Liver (tissue), 9 donors: ENCODE results near the gene ETS1. TPM values are rescaled to one million over a fixed set of nuclear protein-coding genes. Genes with fewer than 3 reads are reported as not detected.

Experiments
- DNase-seq: peaks from one replicate; pipeline ENCODE4 v3.0.0-alpha.2; 2017; ENCODE audit warnings: low spot score
- H3K27ac ChIP-seq, 2 donors: one replicate each; pipeline ENCODE4 v1.7.0; 2013; ENCODE audit warnings: inconsistent platforms in 2 of 2, low read length in 2 of 2, control low read depth in 1 of 2, low read depth in 1 of 2, mild to moderate bottlenecking in 1 of 2
- H3K27me3 ChIP-seq, 4 donors: one replicate each; pipeline versions ENCODE4 v1.6.1 to v1.7.0; 2013; ENCODE audit warnings: low read length in 3 of 4, inconsistent platforms in 1 of 4, mild to moderate bottlenecking in 1 of 4, moderate library complexity in 1 of 4; ENCODE audit not compliant: control insufficient read depth in 4 of 4, insufficient read depth in 4 of 4
- H3K36me3 ChIP-seq, 4 donors: one replicate each; pipeline versions ENCODE4 v1.6.1 to v1.7.0; 2013; ENCODE audit warnings: low read length in 3 of 4, mild to moderate bottlenecking in 3 of 4, low read depth in 1 of 4, moderate library complexity in 1 of 4; ENCODE audit not compliant: control insufficient read depth in 4 of 4, insufficient read depth in 3 of 4
- H3K4me1 ChIP-seq, 4 donors: one replicate each; pipeline versions ENCODE4 v1.6.1 to v1.7.0; 2013; ENCODE audit warnings: low read length in 3 of 4, mild to moderate bottlenecking in 3 of 4, moderate library complexity in 1 of 4; ENCODE audit not compliant: control insufficient read depth in 4 of 4, insufficient read depth in 4 of 4
- H3K4me3 ChIP-seq, 3 donors: one replicate each; pipeline versions ENCODE4 v1.6.1 to v1.7.0; 2013; ENCODE audit warnings: low read length in 3 of 3, control low read depth in 1 of 3, low read depth in 1 of 3, mild to moderate bottlenecking in 1 of 3
- H3K9ac ChIP-seq, 2 donors: one replicate each; pipeline ENCODE4 v1.7.0; 2013; ENCODE audit warnings: low read length in 2 of 2, mild to moderate bottlenecking in 2 of 2, moderate library complexity in 2 of 2, control low read depth in 1 of 2, low read depth in 1 of 2
- H3K9me3 ChIP-seq, 4 donors: one replicate each; pipeline versions ENCODE4 v1.6.1 to v1.7.0; 2013; ENCODE audit warnings: low read length in 3 of 4; ENCODE audit not compliant: control insufficient read depth in 4 of 4
- ATF3 ChIP-seq: IDR thresholded peaks from 2 replicates; pipeline ENCODE4 v1.6.1; 2016; ENCODE audit warnings: antibody characterized with exemption
- CTCF ChIP-seq: fragments of 150-350 bp; IDR thresholded peaks from 2 replicates; pipeline ENCODE4 v1.5.1; 2017; ENCODE audit warnings: improper control_type of control experiment, low read depth, low read length; ENCODE audit not compliant: missing input control
- EGR1 ChIP-seq, 2 donors: IDR thresholded peaks; 2 replicates each; pipeline ENCODE4 v1.6.1; 2016 to 2018; ENCODE audit warnings: antibody characterized with exemption in 2 of 2, low read depth in 2 of 2
- FOXA1 ChIP-seq: IDR thresholded peaks from 2 replicates; pipeline ENCODE4 v1.6.1; 2016; ENCODE audit warnings: antibody characterized with exemption
- FOXA2 ChIP-seq: IDR thresholded peaks from 2 replicates; pipeline ENCODE4 v1.6.1; 2016; ENCODE audit warnings: antibody characterized with exemption
- GABPA ChIP-seq, 2 donors: IDR thresholded peaks in 1 of 2; conservative IDR thresholded peaks in 1 of 2; 2 replicates each; pipeline ENCODE4 v1.6.1; 2016; ENCODE audit warnings: antibody characterized with exemption in 2 of 2, mild to moderate bottlenecking in 1 of 2, moderate library complexity in 1 of 2
- HNF4A ChIP-seq, 2 donors: conservative IDR thresholded peaks; 2 replicates each; pipeline ENCODE4 v1.6.1; 2016; ENCODE audit warnings: antibody characterized with exemption in 2 of 2, mild to moderate bottlenecking in 2 of 2
- HNF4G ChIP-seq: IDR thresholded peaks from 2 replicates; pipeline ENCODE4 v1.6.1; 2016; ENCODE audit warnings: antibody characterized with exemption
- NR2F2 ChIP-seq: IDR thresholded peaks from 2 replicates; pipeline ENCODE4 v1.6.1; 2016; ENCODE audit warnings: antibody characterized with exemption
- RAD21 ChIP-seq, 2 donors: IDR thresholded peaks; 2 replicates each; pipeline ENCODE4 v1.6.1; 2016; ENCODE audit warnings: antibody characterized with exemption in 2 of 2, mild to moderate bottlenecking in 2 of 2
- RXRA ChIP-seq, 2 donors: IDR thresholded peaks; 2 replicates each; pipeline ENCODE4 v1.6.1; 2017 to 2018; ENCODE audit warnings: antibody characterized with exemption in 2 of 2, mild to moderate bottlenecking in 1 of 2
- SP1 ChIP-seq: IDR thresholded peaks from 2 replicates; pipeline ENCODE4 v1.6.1; 2018; ENCODE audit warnings: antibody characterized with exemption, mild to moderate bottlenecking
- TAF1 ChIP-seq: conservative IDR thresholded peaks from 2 replicates; pipeline ENCODE4 v1.6.1; 2016; ENCODE audit warnings: antibody characterized with exemption, mild to moderate bottlenecking
- ZBTB33 ChIP-seq: IDR thresholded peaks from 2 replicates; pipeline ENCODE4 v1.6.1; 2016; ENCODE audit warnings: antibody characterized with exemption
- WGBS: extraction: QIAGEN DNeasy Blood & Tissue Kit; methylation state at CpG from one replicate; pipeline ENCODE4 v1.1.7; 2013; 5-methylcytosine and 5-hydroxymethylcytosine counted together
- polyA plus RNA-seq, 2 donors: library from polyadenylated mRNA; stranded (reverse) in 1 of 2; unstranded in 1 of 2; fragments of 200-250 nt in 1 of 2; fragments of >200 nt in 1 of 2; fragmentation: Nextera tagmentation in 1 of 2; extraction: Ambion mirVana in 1 of 2; gene quantifications; one replicate each; pipeline versions ENCODE4 v1.2.1 to v1.2.3, GENCODE V29; 2013 to 2015
- total RNA-seq, 2 donors: library from RNA; depleted of rRNA; stranded (reverse); fragments of >200 nt; gene quantifications; one replicate each; pipeline ENCODE4 v1.2.3, GENCODE V29; 2014
- TF ChIP-seq, protein P1 (sequence below): IDR thresholded peaks from 2 replicates; pipeline ENCODE4 v1.6.1; 2016; ENCODE audit warnings: antibody characterized with exemption, mild to moderate bottlenecking
- donor health status: healthy.
- donor health status: healthy.
- donor health status: healthy.
- donor health status: healthy.
- donor health status: healthy.

ETS1 gene
- total and polyA plus RNA-seq, 4 donors = 4.8 to 30.0 (median 20.3) TPM

DNA sequence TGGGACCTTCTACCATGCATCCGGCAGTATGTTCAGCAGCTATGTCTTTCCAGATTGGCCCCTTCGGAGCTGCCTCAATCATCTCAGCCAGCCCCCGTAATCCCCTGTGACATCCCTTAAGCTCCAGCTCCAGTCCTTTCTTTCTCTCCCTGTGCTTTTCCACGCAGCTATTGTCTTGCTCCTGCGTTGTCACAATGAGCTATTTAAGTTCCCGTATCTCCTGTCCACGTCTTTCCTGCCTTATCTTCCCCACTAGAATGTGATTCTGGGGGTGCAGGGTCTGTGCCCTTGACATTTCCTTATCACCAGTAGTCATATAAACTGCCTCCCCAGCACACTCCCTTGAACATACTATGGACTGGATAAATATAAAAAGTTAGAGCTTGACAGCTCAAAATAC, 5.1 kb upstream of the ETS1 start:
- H3K9ac ChIP-seq = no peak overlapping the region
- TF ChIP-seq NR2F2 (peak; percentile 80), HNF4A (conservative IDR thresholded peaks at IDR 0.05) (no peak)
- no peak overlapping the region for H3K4me3 ChIP-seq
- H3K4me1 ChIP-seq = no peaks in the 10 kb centered on the region
- no peaks in the 10 kb centered on the region for H3K9me3 ChIP-seq
- DNase-seq = no peak
- no peaks in the 10 kb centered on the region for H3K36me3 ChIP-seq
- no peak overlapping the region for H3K27ac ChIP-seq
- 42% methylated on average over 7 of the region's 7 CpGs for WGBS
- peaks cover 0 to 9% (median 2%) of the 10 kb centered on the region in 4 donors for H3K27me3 ChIP-seq

DNA sequence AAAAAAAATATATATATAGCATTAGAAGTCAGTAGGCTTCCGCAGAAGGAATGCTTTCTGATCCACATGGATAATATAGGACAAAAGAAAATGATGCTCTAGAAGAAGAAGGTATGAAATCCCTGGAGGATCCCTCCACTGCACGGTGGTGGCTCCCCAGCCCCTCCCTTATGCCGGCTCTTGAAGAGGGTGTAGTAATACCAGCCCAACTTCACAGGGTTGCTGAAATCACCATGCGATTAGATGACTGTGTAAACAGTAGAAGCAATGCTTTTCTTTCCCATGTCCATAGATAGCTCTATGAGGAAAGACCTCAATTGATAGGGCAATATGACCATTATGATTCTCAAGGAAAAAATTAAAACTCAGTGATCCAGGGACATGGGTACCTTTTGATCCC, 3.2 kb upstream of the ETS1 start:
- no peak overlapping the region for H3K4me3 ChIP-seq
- H3K4me1 ChIP-seq = no peaks in the 10 kb centered on the region
- H3K9me3 ChIP-seq = no peaks in the 10 kb centered on the region
- H3K27me3 ChIP-seq = peaks cover 0 to 13% (median 4%) of the 10 kb centered on the region in 4 donors
- H3K27ac ChIP-seq = no peak overlapping the region
- H3K36me3 ChIP-seq = no peaks in the 10 kb centered on the region
- 66% methylated on average over 4 of the region's 4 CpGs for WGBS
- no peak overlapping the region for H3K9ac ChIP-seq
- TF ChIP-seq GABPA (IDR thresholded peaks at IDR 0.05 in 1 of 2, conservative IDR thresholded peaks at IDR 0.05 in 1 of 2) = no peak
- TF ChIP-seq RAD21 (IDR thresholded peaks at IDR 0.05) = no peak
- TF ChIP-seq ZBTB33 = no peak
- no peak for TF ChIP-seq RXRA (IDR thresholded peaks at IDR 0.05)
- TF ChIP-seq HNF4A (conservative IDR thresholded peaks at IDR 0.05) = no peak
- TF ChIP-seq ATF3 = no peak
- TF ChIP-seq TAF1 = no peak
- TF ChIP-seq FOXA2 = no peak
- no peak for TF ChIP-seq SP1
- TF ChIP-seq HNF4G = no peak
- DNase-seq = no peak

- H3K4me1 ChIP-seq = peaks cover 0 to 1% (median 0%) of the 10 kb centered on the region in 4 donors
- 71% methylated on average over 1 of the region's 1 CpG for WGBS
- H3K9me3 ChIP-seq = no peaks in the 10 kb centered on the region
- no peak for TF ChIP-seq CTCF
- no peak for TF ChIP-seq SP1
- TF ChIP-seq HNF4G = no peak
- TF ChIP-seq, protein P1, sequence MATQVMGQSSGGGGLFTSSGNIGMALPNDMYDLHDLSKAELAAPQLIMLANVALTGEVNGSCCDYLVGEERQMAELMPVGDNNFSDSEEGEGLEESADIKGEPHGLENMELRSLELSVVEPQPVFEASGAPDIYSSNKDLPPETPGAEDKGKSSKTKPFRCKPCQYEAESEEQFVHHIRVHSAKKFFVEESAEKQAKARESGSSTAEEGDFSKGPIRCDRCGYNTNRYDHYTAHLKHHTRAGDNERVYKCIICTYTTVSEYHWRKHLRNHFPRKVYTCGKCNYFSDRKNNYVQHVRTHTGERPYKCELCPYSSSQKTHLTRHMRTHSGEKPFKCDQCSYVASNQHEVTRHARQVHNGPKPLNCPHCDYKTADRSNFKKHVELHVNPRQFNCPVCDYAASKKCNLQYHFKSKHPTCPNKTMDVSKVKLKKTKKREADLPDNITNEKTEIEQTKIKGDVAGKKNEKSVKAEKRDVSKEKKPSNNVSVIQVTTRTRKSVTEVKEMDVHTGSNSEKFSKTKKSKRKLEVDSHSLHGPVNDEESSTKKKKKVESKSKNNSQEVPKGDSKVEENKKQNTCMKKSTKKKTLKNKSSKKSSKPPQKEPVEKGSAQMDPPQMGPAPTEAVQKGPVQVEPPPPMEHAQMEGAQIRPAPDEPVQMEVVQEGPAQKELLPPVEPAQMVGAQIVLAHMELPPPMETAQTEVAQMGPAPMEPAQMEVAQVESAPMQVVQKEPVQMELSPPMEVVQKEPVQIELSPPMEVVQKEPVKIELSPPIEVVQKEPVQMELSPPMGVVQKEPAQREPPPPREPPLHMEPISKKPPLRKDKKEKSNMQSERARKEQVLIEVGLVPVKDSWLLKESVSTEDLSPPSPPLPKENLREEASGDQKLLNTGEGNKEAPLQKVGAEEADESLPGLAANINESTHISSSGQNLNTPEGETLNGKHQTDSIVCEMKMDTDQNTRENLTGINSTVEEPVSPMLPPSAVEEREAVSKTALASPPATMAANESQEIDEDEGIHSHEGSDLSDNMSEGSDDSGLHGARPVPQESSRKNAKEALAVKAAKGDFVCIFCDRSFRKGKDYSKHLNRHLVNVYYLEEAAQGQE = no peak
- no peak for TF ChIP-seq ATF3
- TF ChIP-seq EGR1 (IDR thresholded peaks at IDR 0.05; ENCODE audit: low read depth in 2 of 2) = no peak
- no peak for TF ChIP-seq TAF1
- TF ChIP-seq FOXA1 = no peak
- no peak for TF ChIP-seq RAD21 (IDR thresholded peaks at IDR 0.05)
- H3K4me3 ChIP-seq = no peak overlapping the region
- H3K9ac ChIP-seq = no peak overlapping the region
- no peak overlapping the region for H3K27ac ChIP-seq
- H3K27me3 ChIP-seq = peaks cover 0 to 15% (median 4%) of the 10 kb centered on the region in 4 donors
- no peaks in the 10 kb centered on the region for H3K36me3 ChIP-seq
- no peak for DNase-seq
Measured at GRCh38 chr11:128589998-128590397, 2.6 kb upstream of the ETS1 start.
